ENCODE data around the gene KCNJ12.
"Not testable (repeated sequence)": the region's sequence is repeated elsewhere in the genome, so short reads cannot be mapped to it uniquely, and the experiment has no call there.

Gene KCNJ12

GRCh38 chr17:21388066-21388465, 11.9 kb downstream of the KCNJ12 start:
- no peak for DNase-seq

- DNase-seq: no peak
Measured at GRCh38 chr17:21388944-21389343, 12.8 kb downstream of the KCNJ12 start.

GRCh38 chr17:21389394-21389793, 13.2 kb downstream of the KCNJ12 start:
- DNase-seq: no peak

- no peak for DNase-seq
Measured at GRCh38 chr17:21390294-21390693, 14.1 kb downstream of the KCNJ12 start.

GRCh38 chr17:21392266-21392665, 16.1 kb downstream of the KCNJ12 start:
- no peak for DNase-seq

GRCh38 chr17:21394265-21394664, 18.1 kb downstream of the KCNJ12 start:
- no peak for DNase-seq

- DNase-seq: no peak
Measured at GRCh38 chr17:21395764-21396163, 19.6 kb downstream of the KCNJ12 start.

GRCh38 chr17:21396237-21396636, 20.1 kb downstream of the KCNJ12 start:
- DNase-seq: no peak

GRCh38 chr17:21397341-21398190, 21.4 kb downstream of the KCNJ12 start:
- DNase-seq: no peak

GRCh38 chr17:21399474-21400186, 23.5 kb downstream of the KCNJ12 start:
- no peak for DNase-seq

GRCh38 chr17:21400187-21400569, 24.0 kb downstream of the KCNJ12 start:
- DNase-seq: not testable (repeated sequence)

- DNase-seq: no peak
Measured at GRCh38 chr17:21400816-21401593, 24.8 kb downstream of the KCNJ12 start.

- DNase-seq: not testable (repeated sequence)
Measured at GRCh38 chr17:21402166-21402571, 26.0 kb downstream of the KCNJ12 start.

- DNase-seq: not testable (repeated sequence)
Measured at GRCh38 chr17:21402926-21403325, 26.8 kb downstream of the KCNJ12 start.

GRCh38 chr17:21404106-21404505, 27.9 kb downstream of the KCNJ12 start:
- DNase-seq: not testable (repeated sequence)

- not testable (repeated sequence) for DNase-seq
Measured at GRCh38 chr17:21404539-21404938, 28.4 kb downstream of the KCNJ12 start.

GRCh38 chr17:21404956-21405731, 29.0 kb downstream of the KCNJ12 start:
- DNase-seq: not testable (repeated sequence)

GRCh38 chr17:21405904-21406400, 29.8 kb downstream of the KCNJ12 start:
- DNase-seq: not testable (repeated sequence)

GRCh38 chr17:21406616-21407404, 30.7 kb downstream of the KCNJ12 start:
- not testable (repeated sequence) for DNase-seq

GRCh38 chr17:21407752-21408151, 31.6 kb downstream of the KCNJ12 start:
- DNase-seq: not testable (repeated sequence)

- DNase-seq: not testable (repeated sequence)
Measured at GRCh38 chr17:21408224-21408623, 32.1 kb downstream of the KCNJ12 start.
